ENCODE data around the gene CD8A.

- no peak for TF ChIP-seq CTCF (IDR thresholded peaks at IDR 0.05; ENCODE audit: insufficient read depth, low read length)
- no peak for TF ChIP-seq GABPA (IDR thresholded peaks at IDR 0.05; ENCODE audit: low read depth)
Measured at GRCh38 chr2:86779971-86780370, 10.7 kb downstream of the CD8A start.

Data from HL-60 (cell line).